Breast epithelium (tissue), 3 donors: ENCODE data around the gene MAPK8IP1.

Experiments used
- CTCF ChIP-seq, 3 donors: fragments of 450-650 bp; IDR thresholded peaks; one replicate each; pipeline ENCODE4 v1.5.1; 2016 to 2017; ENCODE audit warnings: antibody characterized with exemption in 3 of 3, mild to moderate bottlenecking in 3 of 3, moderate library complexity in 3 of 3
- POLR2A ChIP-seq: fragments of 450-650 bp; IDR thresholded peaks from one replicate; pipeline ENCODE4 v1.6.1; 2016; ENCODE audit warnings: antibody characterized with exemption, mild to moderate bottlenecking, moderate library complexity
- POLR2AphosphoS5 ChIP-seq, 3 donors: sonication (generic); formaldehyde crosslinking; IDR thresholded peaks; one replicate each; pipeline ENCODE4 v1.6.1; 2017; ENCODE audit warnings: antibody characterized with exemption in 3 of 3

- TF ChIP-seq CTCF (IDR thresholded peaks at IDR 0.05) (no peak), POLR2AphosphoS5 (IDR thresholded peaks at IDR 0.05) (no peak), POLR2A (no peak)
Measured at GRCh38 chr11:45844822-45845578, 40.5 kb upstream of the MAPK8IP1 start.
